ENCODE measurements around the gene ZNRD2. TPM values are rescaled to one million over a fixed set of nuclear protein-coding genes. Genes with fewer than 3 reads are reported as not detected.

The ZNRD2 gene
- polyA plus RNA-seq, 1 experiment, result 73.3 TPM

GRCh38 chr11:65542738-65543390 is 27.4 kb upstream of the ZNRD2 start:
- ChIA-PET POLR2A (no interaction called here), CTCF (interaction anchor here (0.6 to 5.7 kb wide), 6 partner anchors 9 to 61 kb away, joined by 3 to 134 read pairs (median 28); partner anchors contain the start of genes FAM89B, KCNK7, LTBP3 and ZNRD2)
- H3K36me3 ChIP-seq (ENCODE audit: control insufficient read depth, insufficient read depth, low read length), result peaks cover 57% of the 10 kb centered on the region
- TF ChIP-seq, protein P1, sequence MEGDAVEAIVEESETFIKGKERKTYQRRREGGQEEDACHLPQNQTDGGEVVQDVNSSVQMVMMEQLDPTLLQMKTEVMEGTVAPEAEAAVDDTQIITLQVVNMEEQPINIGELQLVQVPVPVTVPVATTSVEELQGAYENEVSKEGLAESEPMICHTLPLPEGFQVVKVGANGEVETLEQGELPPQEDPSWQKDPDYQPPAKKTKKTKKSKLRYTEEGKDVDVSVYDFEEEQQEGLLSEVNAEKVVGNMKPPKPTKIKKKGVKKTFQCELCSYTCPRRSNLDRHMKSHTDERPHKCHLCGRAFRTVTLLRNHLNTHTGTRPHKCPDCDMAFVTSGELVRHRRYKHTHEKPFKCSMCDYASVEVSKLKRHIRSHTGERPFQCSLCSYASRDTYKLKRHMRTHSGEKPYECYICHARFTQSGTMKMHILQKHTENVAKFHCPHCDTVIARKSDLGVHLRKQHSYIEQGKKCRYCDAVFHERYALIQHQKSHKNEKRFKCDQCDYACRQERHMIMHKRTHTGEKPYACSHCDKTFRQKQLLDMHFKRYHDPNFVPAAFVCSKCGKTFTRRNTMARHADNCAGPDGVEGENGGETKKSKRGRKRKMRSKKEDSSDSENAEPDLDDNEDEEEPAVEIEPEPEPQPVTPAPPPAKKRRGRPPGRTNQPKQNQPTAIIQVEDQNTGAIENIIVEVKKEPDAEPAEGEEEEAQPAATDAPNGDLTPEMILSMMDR (IDR thresholded peaks at IDR 0.05; ENCODE audit: insufficient read depth, low read depth, low read length), result no peak
- H3K27me3 ChIP-seq (ENCODE audit: control insufficient read depth, insufficient read depth, low read length), result no peaks in the 10 kb centered on the region
- DNase-seq (ENCODE audit: low read depth), result no peak
- H3K4me3 ChIP-seq (ENCODE audit: low read depth, low read length), result no peak overlapping the region

- TF ChIP-seq, protein P1 (IDR thresholded peaks at IDR 0.05; ENCODE audit: insufficient read depth, low read depth, low read length), result no peak
- Histone ChIP-seq H3K27me3 (ENCODE audit: control insufficient read depth, insufficient read depth, low read length) (no peaks in the 10 kb centered on the region), H3K4me3 (ENCODE audit: low read depth, low read length) (no peak overlapping the region), H3K36me3 (ENCODE audit: control insufficient read depth, insufficient read depth, low read length) (peaks cover 54% of the 10 kb centered on the region)
- ChIA-PET POLR2A (no interaction called here), CTCF (interaction anchor here (1.2 kb wide), 1 partner anchor 24 kb away, joined by 3 read pairs; the partner anchor contains the start of gene ZNRD2)
- no peak for DNase-seq (ENCODE audit: low read depth)
Observed at GRCh38 chr11:65545853-65546216, 24.4 kb upstream of the ZNRD2 start.

GRCh38 chr11:65546217-65546958 is 23.9 kb upstream of the ZNRD2 start:
- H3K27me3 ChIP-seq (ENCODE audit: control insufficient read depth, insufficient read depth, low read length), result no peaks in the 10 kb centered on the region
- H3K4me3 ChIP-seq (ENCODE audit: low read depth, low read length), result no peak overlapping the region
- no peak for DNase-seq (ENCODE audit: low read depth)
- ChIA-PET POLR2A (no interaction called here), CTCF (interaction anchor here (1.2 kb wide), 1 partner anchor 24 kb away, joined by 3 read pairs; the partner anchor contains the start of gene ZNRD2)
- TF ChIP-seq, protein P1 (IDR thresholded peaks at IDR 0.05; ENCODE audit: insufficient read depth, low read depth, low read length), result no peak
- H3K36me3 ChIP-seq (ENCODE audit: control insufficient read depth, insufficient read depth, low read length), result peaks cover 59% of the 10 kb centered on the region

DNA sequence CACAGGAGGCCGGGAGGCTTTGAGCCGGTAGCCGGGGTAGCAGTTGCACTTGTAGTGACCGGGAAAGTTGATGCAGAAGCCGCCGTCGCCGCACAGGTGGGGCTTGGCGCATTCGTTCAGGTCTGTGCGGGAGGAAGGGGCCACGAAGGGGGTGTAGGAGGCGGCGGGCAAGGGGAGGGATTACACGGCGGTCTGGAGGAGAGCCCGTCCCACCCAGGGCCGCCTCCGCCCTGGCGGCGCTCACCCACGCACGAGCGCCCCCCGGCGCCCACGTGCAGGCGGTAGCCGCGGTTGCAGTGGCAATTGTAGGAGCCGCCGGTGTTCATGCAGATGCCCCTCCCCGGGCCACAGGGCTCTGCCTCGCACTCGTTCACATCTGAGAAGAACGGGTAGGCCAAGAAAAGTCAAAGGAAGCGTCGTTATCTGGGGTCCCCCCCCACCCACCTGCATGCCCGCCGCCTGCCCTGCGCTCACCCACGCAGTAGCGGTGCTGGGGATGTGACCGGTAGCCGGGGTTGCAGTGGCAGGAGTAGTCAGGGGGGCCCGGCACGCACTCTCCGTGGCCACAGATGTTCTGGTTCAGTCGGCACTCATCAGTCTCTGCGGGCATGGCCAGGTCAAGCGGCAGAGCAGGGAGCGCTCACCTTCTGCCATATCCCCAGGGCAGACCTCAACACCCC is 22.7 kb upstream of the ZNRD2 start:
- TF ChIP-seq, protein P1 (IDR thresholded peaks at IDR 0.05; ENCODE audit: insufficient read depth, low read depth, low read length), result no peak
- H3K4me3 ChIP-seq (ENCODE audit: low read depth, low read length), result no peak overlapping the region

DNA sequence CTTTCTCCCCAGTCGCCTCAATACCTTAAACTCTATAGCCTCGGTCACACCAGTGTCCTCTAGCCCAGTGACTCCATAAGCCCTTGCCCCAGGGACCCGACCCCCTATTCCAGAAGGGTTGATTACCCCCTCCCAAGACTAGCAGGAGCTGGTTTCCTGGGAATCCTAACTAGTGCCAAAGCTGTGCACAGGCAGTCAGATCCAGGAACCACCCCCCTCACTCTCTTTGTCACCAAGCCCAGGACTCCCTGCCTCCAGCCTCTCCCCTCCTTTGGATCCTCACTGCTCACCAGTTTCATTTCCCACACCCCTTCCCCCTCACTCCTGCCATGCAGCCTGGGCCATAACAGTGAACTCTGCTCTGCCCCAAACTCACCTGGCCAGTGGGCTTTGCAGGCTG is 21.9 kb upstream of the ZNRD2 start:
- CTCF ChIA-PET, result interaction anchor here (0.6 to 1.3 kb wide), 2 partner anchors 28 to 45 kb away, joined by 3 read pairs; no protein-coding TSS in a partner anchor
- H3K36me3 ChIP-seq (ENCODE audit: control insufficient read depth, insufficient read depth, low read length), result peaks cover 65% of the 10 kb centered on the region
- POLR2A ChIA-PET, result no interaction called here
- TF ChIP-seq, protein P1 (IDR thresholded peaks at IDR 0.05; ENCODE audit: insufficient read depth, low read depth, low read length), result no peak
- no peak for DNase-seq (ENCODE audit: low read depth)
- no peaks in the 10 kb centered on the region for H3K27me3 ChIP-seq (ENCODE audit: control insufficient read depth, insufficient read depth, low read length)
- no peak overlapping the region for H3K4me3 ChIP-seq (ENCODE audit: low read depth, low read length)

More for the DNA sequence above, 22.7 kb upstream of the ZNRD2 start:
- CTCF ChIA-PET, result interaction anchor here (1.3 kb wide), 1 partner anchor 46 kb away, joined by 3 read pairs; no protein-coding TSS in a partner anchor
- H3K36me3 ChIP-seq (ENCODE audit: control insufficient read depth, insufficient read depth, low read length), result peaks cover 65% of the 10 kb centered on the region
- no peaks in the 10 kb centered on the region for H3K27me3 ChIP-seq (ENCODE audit: control insufficient read depth, insufficient read depth, low read length)
- POLR2A ChIA-PET, result no interaction called here
- DNase-seq (ENCODE audit: low read depth), result no peak

Data from BJ (cell line).